ENCODE results near the gene PBX4. TPM values are rescaled to one million over a fixed set of nuclear protein-coding genes. Genes with fewer than 3 reads are reported as not detected.
A peak's percentile ranks its signal among the peaks of the same experiment; 100 is the strongest.

PBX4 gene
- total RNA-seq, 1 donor from 2014 or later: 0.82 TPM

DNA sequence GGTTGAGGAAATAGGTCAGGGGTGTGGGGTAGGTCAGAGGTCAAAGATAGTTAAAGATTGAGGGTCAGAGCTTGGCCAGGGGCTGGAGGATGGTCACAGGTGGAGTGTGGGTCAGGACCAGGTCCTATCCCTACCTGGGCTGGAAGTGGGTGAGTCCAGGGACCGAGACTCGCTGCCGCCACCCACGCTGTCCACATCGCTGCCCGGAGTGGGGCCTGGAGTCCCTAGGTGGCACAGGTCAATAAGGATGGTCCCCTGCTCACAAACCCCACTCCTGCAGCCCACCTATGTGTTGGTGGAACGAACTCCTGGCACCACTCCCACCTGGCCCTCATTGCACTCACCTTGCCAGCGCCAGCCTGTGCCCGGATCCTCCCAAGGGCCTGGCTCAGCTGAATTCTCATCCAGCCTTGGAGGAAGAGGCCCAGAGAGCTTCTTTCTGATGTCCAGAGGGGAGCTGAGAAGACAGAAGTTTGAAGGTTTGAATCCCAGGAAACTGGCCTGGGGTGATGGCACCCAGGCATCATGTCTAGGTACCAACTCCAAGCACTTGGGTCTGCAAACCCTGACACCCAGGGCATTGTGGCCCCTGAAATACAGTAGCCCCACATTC is 18.2 kb upstream of the PBX4 start:
- DNase-seq (ENCODE audit: low spot score): no peak
- TF ChIP-seq, protein P1, sequence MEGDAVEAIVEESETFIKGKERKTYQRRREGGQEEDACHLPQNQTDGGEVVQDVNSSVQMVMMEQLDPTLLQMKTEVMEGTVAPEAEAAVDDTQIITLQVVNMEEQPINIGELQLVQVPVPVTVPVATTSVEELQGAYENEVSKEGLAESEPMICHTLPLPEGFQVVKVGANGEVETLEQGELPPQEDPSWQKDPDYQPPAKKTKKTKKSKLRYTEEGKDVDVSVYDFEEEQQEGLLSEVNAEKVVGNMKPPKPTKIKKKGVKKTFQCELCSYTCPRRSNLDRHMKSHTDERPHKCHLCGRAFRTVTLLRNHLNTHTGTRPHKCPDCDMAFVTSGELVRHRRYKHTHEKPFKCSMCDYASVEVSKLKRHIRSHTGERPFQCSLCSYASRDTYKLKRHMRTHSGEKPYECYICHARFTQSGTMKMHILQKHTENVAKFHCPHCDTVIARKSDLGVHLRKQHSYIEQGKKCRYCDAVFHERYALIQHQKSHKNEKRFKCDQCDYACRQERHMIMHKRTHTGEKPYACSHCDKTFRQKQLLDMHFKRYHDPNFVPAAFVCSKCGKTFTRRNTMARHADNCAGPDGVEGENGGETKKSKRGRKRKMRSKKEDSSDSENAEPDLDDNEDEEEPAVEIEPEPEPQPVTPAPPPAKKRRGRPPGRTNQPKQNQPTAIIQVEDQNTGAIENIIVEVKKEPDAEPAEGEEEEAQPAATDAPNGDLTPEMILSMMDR (IDR thresholded peaks at IDR 0.05; ENCODE audit: unreplicated experiment): no peak

DNA sequence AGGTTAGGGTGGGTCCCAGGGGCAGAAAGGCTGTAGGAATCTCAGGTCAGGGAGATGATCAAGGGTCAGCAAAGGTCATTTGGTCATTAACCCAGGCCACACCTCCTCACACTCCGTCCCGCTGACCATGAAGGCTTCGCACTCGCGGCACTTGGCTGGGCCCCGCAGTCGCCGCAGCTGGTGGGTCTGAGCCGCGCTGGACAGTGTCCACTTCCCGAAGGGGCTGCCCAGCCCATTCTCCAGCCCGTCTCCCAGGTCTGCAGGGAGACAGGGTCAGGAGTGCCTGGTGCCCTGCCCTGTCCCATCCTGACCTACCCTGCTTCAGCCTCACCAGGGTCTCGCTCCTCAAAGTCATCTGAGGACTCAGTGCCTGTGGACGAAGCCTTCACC is 16.8 kb upstream of the PBX4 start:
- DNase-seq (ENCODE audit: low spot score): no peak
- H3K27ac Mint-ChIP-seq (ENCODE audit: unreplicated experiment): no peak overlapping the region
- H3K36me3 Mint-ChIP-seq (ENCODE audit: low read depth, unreplicated experiment): peaks cover 25% of the 10 kb centered on the region
- TF ChIP-seq, protein P1 (IDR thresholded peaks at IDR 0.05; ENCODE audit: unreplicated experiment): no peak
- H3K27me3 Mint-ChIP-seq (ENCODE audit: unreplicated experiment): peaks cover 3% of the 10 kb centered on the region
- no peaks in the 10 kb centered on the region for H3K4me1 Mint-ChIP-seq (ENCODE audit: unreplicated experiment)
- H3K9me3 Mint-ChIP-seq (ENCODE audit: unreplicated experiment): no peaks in the 10 kb centered on the region
- no peak overlapping the region for H3K4me3 Mint-ChIP-seq (ENCODE audit: unreplicated experiment)

More for the DNA sequence above, 18.2 kb upstream of the PBX4 start:
- Mint-ChIP-seq H3K4me3 (ENCODE audit: unreplicated experiment) (no peak overlapping the region), H3K9me3 (ENCODE audit: unreplicated experiment) (no peaks in the 10 kb centered on the region), H3K36me3 (ENCODE audit: low read depth, unreplicated experiment) (peaks cover 19% of the 10 kb centered on the region), H3K4me1 (ENCODE audit: unreplicated experiment) (no peaks in the 10 kb centered on the region), H3K27me3 (ENCODE audit: unreplicated experiment) (peaks cover 2% of the 10 kb centered on the region), H3K27ac (ENCODE audit: unreplicated experiment) (no peak overlapping the region)

DNA sequence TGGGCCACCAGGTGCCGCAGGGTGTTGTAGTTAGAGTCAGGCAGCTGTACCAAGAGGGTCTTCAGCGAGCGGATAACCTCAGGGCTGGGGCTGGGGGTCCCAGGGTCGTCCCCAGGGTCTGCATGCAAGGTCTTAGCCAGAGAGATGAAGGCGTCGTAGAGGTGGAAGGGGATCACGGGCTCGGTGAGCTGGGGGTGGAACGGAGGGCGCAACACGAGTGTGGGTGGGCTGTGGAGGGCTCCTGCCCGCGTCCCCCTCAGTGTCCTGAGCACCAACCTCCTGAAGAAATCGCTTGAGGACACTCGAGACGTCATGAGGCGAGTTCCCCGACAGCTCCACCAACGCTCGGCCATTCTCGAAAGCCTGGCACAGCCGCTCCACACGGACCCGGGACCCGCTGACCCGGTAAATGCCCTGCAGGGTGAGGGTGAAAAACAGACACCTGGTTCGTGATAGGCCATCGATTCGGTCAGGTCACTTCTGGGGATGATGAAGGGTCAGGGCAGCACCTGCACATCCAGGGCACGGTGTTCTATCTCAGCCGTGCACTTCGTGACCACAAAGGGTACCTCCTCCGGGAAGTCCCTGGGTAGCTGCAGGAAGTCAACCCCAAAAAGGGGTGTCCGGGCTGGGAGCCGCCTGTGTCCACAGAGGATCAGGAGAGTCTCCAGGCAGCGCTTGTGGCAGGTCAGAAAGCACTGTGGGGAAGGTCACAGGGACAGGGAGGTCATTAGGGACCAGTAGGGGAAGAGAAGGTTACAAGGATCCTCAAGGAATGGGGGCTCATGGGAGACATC is 16.2 kb upstream of the PBX4 start:
- peaks cover 5% of the 10 kb centered on the region for H3K27me3 Mint-ChIP-seq (ENCODE audit: unreplicated experiment)
- peak overlapping the region; percentile 51 for H3K4me3 Mint-ChIP-seq (ENCODE audit: unreplicated experiment)
- H3K27ac Mint-ChIP-seq (ENCODE audit: unreplicated experiment): no peak overlapping the region
- DNase-seq (ENCODE audit: low spot score): no peak
- H3K4me1 Mint-ChIP-seq (ENCODE audit: unreplicated experiment): no peaks in the 10 kb centered on the region
- H3K36me3 Mint-ChIP-seq (ENCODE audit: low read depth, unreplicated experiment): peaks cover 25% of the 10 kb centered on the region
- H3K9me3 Mint-ChIP-seq (ENCODE audit: unreplicated experiment): no peaks in the 10 kb centered on the region
- TF ChIP-seq, protein P1 (IDR thresholded peaks at IDR 0.05; ENCODE audit: unreplicated experiment): no peak

GRCh38 chr19:19633711-19634515 is 15.4 kb upstream of the PBX4 start:
- H3K27me3 Mint-ChIP-seq (ENCODE audit: unreplicated experiment): peaks cover 7% of the 10 kb centered on the region
- DNase-seq (ENCODE audit: low spot score): no peak
- H3K4me1 Mint-ChIP-seq (ENCODE audit: unreplicated experiment): no peaks in the 10 kb centered on the region
- H3K4me3 Mint-ChIP-seq (ENCODE audit: unreplicated experiment): peak overlapping the region; percentile 51
- H3K36me3 Mint-ChIP-seq (ENCODE audit: low read depth, unreplicated experiment): peaks cover 25% of the 10 kb centered on the region
- TF ChIP-seq, protein P1 (IDR thresholded peaks at IDR 0.05; ENCODE audit: unreplicated experiment): no peak
- H3K27ac Mint-ChIP-seq (ENCODE audit: unreplicated experiment): no peak overlapping the region
- H3K9me3 Mint-ChIP-seq (ENCODE audit: unreplicated experiment): no peaks in the 10 kb centered on the region

All from endothelial cell (in vitro differentiated cells).